ENCODE data around the gene ABCB4.
A peak's percentile ranks its signal among the peaks of the same experiment; 100 is the strongest.

Gene ABCB4

DNA sequence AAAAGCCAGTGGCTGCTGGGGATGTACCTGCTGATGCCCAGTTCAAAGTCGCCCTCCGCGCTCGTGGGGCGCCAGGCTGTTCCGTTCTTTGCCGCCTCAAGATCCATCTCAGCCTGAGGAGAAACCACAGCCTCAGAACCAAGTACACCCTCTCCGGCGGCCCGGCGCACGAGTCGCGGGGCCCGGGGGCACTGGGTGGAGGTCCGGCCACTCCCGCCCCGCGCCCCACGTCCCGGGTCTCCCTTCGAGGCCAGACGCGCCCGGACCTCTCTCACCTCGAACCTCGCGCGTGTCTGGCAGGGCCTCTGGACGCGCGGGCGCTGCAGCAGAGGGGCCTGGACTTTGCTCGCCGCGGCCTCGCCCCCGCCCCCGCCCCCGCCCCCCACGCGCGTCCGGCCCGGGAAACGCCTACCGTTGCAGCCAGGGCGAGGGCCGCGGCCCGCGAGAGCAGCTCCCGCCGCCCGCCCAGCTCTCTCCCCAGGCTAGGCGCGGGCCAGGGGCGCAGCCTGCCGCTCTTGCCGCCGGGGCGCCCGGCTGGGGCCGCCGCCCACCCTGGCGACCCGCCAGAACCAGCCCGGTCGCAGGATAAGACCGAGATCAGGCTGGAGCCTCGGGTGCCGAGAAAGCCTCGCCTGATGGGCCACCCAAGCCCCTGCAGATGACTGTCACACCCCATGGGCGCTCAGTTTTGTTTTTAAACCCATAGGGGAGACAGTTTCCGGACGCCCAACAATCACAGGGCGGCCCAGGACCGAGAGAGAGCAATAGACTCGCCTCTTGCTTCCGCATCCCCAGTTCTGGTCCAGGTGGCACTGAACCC lies at the start of gene ABCB4:
Gene ABCB4, minus strand, starts transcription at position 322 of the 820 bp plus-strand sequence. Its CDS starts 215 bp downstream, at position 107.
- DNase-seq (ENCODE audit: low spot score) (peak; percentile 66), FAIRE-seq (no peak)

DNA sequence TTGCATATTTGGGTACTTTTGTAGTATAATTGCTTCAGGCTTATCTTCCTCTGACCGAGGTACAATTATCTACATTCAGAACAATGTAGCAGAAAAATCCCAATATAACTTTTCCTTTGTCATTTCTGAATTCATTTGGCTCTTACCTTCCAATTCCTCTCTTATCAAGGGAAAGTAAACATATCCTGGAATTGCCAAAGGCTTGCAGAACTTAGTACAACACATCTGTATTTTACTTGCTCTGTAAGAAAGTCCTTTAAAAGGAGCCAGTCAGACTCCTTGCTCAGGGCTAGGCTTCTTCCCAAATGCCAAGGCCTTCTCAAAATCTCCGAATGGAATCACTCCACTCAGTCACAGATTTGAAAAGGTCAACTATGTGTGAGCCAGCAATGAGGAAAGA lies 43.3 kb upstream of the ABCB4 start:
- FAIRE-seq: no peak
- DNase-seq (ENCODE audit: low spot score): no peak

GRCh38 chr7:87517891-87518290 lies 42.4 kb upstream of the ABCB4 start:
- FAIRE-seq: no peak
- DNase-seq (ENCODE audit: low spot score): no peak

GRCh38 chr7:87517136-87517815 lies 41.8 kb upstream of the ABCB4 start:
- DNase-seq (ENCODE audit: low spot score) (no peak), FAIRE-seq (no peak)

DNA sequence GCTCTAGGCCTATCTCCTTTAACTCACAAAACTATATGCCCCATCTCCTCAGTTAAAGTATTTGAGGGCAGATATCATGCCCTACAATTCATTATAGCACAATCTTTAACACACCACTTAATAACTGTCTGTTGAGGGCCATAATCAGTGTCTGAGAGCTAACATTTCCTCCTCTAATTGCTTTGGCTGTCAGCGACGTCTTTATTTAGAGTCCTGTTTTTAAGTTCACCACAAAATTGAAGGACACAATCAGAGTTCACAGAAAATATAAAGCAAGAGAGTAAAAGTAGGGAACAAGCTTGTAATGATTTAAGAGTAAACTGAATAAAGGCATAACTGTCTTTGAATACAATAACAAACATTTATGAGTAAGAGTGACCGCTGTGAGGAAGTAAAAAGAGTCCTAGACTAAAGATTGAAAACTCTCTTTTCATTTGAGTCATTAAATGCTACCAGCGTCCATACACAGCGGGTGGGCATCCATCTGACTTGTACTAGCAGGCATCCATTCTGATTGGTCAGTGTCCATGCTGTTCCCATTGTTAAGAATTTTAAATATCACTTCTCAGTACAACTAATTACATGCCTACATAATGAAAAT lies 38.4 kb upstream of the ABCB4 start:
- DNase-seq (ENCODE audit: low spot score): no peak
- FAIRE-seq: no peak

DNA sequence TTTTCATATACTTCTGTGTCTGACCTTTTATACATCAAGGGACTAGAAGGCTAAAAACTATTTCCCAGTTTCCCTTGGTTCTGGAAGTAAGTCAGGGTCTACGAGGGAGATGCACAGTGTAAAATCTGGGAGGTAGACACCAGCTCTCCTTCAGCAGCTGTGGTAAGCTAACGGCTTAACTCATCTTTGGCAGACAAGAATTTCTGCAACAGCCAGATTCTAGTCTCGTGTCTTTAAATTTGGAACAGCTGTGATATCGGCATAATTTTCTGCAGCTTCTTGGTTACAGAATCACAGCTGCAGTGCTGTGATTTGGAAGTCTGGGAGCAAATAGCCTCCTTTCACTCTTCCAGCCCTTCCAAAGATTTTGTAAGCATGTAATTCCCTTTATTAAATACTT lies 37.4 kb upstream of the ABCB4 start:
- DNase-seq (ENCODE audit: low spot score) (no peak), FAIRE-seq (no peak)

DNA sequence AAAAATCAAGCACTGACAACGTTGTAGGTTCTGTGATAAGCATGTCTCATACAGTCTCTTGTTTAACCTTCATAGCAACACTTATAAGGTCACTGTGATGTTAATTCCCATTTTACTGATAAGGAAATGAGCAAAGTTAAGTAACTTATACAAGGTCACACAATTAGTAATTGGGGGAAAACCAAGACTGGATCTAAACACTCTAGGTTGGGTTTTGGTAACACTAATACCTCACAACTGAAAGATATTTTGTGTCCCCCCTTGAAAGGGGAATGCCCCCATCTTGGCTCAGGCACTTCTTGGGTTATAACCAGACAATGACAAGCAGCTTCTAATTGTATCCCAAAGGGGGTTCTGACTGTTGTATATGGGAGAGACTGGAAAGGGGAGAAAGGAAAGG lies 36.0 kb upstream of the ABCB4 start:
- DNase-seq (ENCODE audit: low spot score): no peak
- FAIRE-seq: no peak

- DNase-seq (ENCODE audit: low spot score) (no peak), FAIRE-seq (peak; percentile 59)
These were observed 35.0 kb upstream of the ABCB4 start for GRCh38 chr7:87510411-87510875.

DNA sequence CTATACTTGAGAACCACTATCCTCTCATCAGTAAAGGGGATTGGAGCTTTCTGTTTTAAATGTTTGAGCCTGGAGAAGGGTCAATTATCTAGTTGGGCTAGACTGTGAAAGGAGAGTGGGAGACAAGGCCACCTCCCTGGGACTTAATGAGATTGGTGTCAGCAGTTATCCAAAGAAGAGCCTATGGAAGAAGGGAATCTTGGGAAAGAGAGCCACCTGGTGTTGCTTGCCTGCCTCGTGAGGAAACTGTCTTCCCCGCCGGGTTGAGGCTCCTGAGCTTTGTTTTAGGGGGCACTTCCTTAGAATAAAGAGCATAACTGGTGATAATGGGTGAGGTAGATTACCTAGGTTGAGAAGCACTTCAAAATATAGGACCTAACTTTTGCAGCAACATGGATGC lies 32.0 kb upstream of the ABCB4 start:
- no peak for FAIRE-seq
- DNase-seq (ENCODE audit: low spot score): no peak

DNA sequence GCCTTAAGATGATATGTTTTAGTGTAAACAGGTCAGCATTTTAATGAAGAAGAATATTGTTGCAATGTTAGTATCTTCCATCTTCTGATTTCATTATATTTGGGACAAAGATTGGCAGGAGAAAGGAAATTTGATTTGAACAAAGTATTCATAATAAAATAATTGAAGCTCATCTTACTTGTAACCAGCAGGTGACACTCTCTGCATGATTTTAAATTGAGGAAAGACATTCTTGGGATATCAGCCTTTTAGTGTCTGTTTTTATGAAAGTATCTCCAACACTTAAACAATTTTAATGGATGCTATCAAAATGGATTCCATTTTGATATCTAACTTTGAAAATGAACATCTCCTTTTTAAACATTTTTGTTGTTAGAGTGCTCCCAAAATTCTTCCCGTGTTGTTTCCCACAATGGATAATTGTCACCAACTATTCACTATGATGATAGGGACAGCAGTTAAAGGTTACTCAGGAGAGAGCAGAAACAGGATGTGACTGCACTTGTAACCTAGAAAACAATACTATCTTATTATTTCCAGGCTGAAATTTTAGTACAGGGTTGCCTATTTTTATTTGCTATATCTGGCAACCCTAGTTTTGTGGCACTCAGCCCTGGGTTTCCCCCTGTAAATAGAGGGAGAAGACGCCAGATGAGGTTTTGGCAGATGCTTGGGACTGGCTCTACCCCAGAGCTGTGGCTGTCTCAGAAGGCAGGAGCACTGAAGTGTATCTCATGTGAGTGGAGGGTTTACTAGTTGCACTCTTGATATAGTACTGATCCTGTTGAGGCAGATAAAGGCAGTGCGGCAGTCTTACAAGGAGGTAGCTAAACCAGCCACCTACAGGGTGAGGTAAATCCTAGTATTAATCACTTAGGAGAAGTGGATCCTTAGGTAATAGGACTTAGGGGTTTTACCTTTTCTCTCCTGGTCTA lies 31.0 kb upstream of the ABCB4 start:
- DNase-seq (ENCODE audit: low spot score) (no peak), FAIRE-seq (no peak)

DNA sequence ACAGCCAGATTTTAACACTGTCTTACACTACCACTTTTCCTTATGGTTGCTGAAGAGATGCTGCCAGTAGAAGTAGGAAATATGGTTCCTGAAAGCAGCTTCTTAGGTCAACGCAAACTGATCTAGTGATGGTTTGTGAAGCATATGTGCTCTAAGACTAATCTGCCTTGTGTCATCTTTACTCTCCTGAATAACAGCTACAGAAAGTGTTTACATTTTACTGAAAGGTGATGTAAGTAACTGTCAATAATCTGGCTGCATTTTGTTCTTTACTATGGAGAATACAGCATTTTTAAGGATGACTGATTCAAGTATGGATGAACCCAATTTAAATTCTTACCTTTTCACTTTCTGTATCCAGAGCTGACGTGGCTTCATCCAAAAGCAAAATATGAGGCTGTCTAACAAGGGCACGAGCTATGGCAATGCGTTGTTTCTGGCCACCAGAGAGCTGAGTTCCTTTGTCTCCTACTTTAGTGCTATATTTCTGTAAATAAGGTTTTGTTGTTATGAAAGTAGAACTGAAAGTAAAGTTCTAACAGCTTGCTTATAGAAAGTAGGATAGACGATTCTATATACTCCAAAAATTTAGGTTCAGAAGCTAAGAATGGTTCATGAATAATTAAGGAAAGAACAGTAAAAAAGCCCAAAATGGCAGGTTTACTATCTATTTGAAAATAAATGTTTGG lies 30.2 kb upstream of the ABCB4 start:
- FAIRE-seq (no peak), DNase-seq (ENCODE audit: low spot score) (no peak)

DNA sequence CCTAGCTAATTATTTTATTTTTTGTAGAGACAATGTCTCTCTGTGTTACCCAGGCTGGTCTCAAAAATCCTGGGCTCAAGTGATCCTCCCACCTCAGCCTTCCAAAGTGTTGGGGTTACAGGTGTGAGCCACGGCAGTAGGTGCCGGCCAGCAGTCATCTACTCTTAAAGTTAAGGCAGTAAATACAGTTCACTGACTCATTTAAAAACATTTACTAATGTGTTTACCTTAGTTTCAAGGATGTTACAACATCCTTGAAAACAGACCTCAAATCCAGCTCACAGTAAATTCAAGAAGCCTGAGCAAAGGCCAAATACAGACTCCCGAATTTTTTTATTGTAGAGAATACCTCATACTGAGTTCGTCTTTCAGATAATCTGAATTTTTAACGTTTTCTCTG lies 29.6 kb upstream of the ABCB4 start:
- no peak for DNase-seq (ENCODE audit: low spot score)
- FAIRE-seq: no peak

DNA sequence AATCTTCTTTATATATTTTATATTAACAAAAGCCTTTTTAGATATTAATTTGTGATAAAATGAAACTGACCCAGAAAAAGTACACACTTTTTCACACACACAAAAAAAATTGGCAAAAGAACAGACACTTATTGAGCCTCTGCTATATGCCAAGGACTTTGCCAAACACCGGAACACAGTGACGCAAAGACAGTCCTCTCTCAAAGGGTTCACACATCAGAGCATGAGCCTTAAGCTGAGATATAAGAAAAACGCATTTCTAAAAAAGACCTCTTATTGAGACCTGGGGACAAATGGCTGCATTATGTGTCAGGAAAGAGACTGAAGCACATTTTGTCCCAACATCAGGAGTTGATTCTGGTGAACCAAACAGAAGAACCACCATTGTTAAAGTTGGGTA lies 24.0 kb upstream of the ABCB4 start:
- DNase-seq (ENCODE audit: low spot score): no peak
- FAIRE-seq: no peak

- no peak for DNase-seq (ENCODE audit: low spot score)
- FAIRE-seq: peak; percentile 9
These were observed 23.4 kb upstream of the ABCB4 start for GRCh38 chr7:87498893-87499292.

DNA sequence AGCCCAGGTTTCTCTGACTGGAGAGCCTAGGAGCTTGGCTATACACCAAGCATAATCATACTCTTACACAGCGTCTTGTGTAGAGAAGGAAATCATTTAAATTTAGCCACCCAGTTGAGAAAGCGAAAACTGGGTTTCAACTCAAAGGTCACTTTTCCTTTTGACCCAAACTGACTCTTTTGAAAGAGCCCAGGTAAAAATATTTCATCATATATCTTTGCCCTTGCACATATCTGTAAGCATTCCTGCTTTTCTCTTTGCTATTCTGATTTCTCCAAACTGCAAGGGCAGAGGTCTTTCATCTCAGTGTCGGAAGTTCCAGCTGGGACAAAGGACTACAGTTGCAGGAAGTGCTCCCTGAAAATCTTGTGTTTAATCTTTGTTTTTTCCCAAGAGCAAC lies 22.0 kb upstream of the ABCB4 start:
- no peak for FAIRE-seq
- no peak for DNase-seq (ENCODE audit: low spot score)

DNA sequence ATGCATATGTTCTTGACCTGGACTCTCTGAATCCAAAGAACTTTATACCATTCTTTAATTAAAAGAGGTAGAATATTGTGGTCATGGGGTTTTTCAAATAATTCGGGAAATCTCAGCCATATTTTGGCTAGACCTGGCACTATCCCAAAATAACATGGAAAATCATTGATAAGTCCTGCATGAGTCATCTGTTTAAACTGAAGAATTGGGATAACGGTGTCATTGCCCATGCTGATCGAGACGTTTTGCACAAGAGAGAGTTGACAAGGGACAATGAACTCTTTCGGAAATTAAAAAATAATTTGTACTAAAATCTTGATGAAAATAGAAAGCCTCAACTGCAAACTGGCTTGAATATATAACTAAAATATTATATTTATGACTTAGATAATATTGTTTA lies 19.9 kb upstream of the ABCB4 start:
- no peak for FAIRE-seq
- DNase-seq (ENCODE audit: low spot score): no peak

DNA sequence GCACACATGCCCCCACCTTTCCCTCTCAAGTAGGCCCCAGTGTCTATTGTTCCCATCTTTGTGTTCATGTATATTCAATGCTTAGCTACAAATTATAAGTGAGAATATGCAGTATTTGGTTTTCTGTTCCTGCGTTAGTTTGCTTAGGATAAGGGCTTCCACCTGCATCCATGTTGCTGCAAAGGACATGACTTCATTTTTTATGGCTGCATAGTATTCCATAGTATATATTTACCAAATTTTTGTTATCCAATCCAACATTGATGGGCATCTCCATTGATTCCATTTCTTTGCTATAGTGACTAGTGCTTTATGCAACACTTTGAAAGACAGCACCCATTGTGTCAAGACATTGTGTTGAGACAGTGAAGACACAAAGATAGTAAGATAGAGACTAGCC lies 19.0 kb upstream of the ABCB4 start:
- DNase-seq (ENCODE audit: low spot score) (no peak), FAIRE-seq (peak; percentile 46)

GRCh38 chr7:87483131-87483530 lies 7.7 kb upstream of the ABCB4 start:
- no peak for DNase-seq (ENCODE audit: low spot score)
- no peak for FAIRE-seq

- DNase-seq (ENCODE audit: low spot score) (no peak), FAIRE-seq (no peak)
These were observed 6.6 kb upstream of the ABCB4 start for GRCh38 chr7:87482115-87482514.

DNA sequence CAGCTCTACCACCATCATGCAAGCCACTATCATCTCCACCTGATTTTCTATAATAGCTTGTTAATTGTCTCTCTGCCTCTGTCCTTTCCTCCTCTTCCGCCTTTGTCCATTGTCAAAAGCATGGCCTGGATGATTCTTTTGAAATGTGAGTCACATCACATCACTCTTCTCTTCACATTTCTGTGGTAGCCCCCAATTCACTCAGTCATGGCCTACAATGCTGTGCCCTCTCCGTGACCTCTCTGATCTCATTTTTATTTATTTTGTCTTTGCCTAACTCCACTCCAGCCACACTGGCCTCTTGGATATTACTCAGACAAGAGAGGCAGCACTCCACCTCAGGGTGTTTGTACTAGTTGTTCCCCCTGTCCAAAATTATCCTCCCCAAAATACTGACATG lies 4.9 kb upstream of the ABCB4 start:
- DNase-seq (ENCODE audit: low spot score) (peak; percentile 50), FAIRE-seq (no peak)

GRCh38 chr7:87479951-87480350 lies 4.5 kb upstream of the ABCB4 start:
- FAIRE-seq (no peak), DNase-seq (ENCODE audit: low spot score) (no peak)

All from urothelium cell line (cell line).